Erythroblast (primary cell): Measurements from ENCODE around the gene DISC1.

Experiments
- GATA1 ChIP-seq: IDR thresholded peaks from 2 replicates; pipeline ENCODE4 v1.6.1; 2011; ENCODE audit warnings: low read depth, mild to moderate bottlenecking, control low read depth, low read length, moderate library complexity
- POLR2A ChIP-seq: IDR thresholded peaks from 2 replicates; pipeline ENCODE4 v1.6.1; 2011; ENCODE audit warnings: mild to moderate bottlenecking, low read length

DNA sequence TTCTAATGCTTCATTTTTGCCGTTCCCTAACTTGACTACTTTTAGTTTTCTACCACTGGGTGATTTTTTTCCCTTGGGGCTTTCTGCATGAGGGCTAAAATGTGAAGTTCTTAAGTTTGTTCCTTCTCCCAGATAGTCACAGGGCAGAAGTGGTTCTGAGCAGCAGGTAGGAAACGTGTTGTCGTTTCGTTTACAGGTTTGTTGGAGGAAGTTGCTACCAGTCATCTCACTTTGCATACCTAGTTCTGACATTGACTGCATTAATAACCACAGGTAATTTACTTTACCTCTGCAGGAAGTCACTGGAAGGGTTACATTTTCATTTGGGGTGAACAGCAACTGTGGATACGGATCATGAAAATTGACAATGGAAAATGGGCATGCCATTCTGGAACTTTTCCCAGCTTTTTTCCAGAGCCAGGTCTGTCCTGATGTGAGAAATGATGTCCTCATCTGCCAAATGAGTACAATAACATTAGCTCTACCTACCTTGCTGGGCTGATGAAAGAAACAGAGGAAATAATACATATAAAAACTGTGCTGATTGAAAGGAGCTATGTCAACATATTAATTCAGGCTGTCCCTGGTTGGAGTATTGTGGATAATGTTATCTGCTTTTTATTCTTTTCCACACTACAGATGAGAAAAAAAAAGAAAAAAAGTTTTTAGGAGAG, 94.2 kb downstream of the DISC1 start:
- TF ChIP-seq POLR2A (no peak), GATA1 (no peak)
